HepG2 (cell line): ENCODE results near the gene UTS2R. TPM values are rescaled to one million over a fixed set of nuclear protein-coding genes. Genes with fewer than 3 reads are reported as not detected.

Experiments used
- CBX1 ChIP-seq: IDR thresholded peaks from one replicate; pipeline ENCODE4 v1.6.1; 2016; ENCODE audit warnings: antibody characterized with exemption, low read depth
- CBX5 ChIP-seq: sonication (generic); formaldehyde crosslinking; IDR thresholded peaks from 2 replicates; pipeline ENCODE4 v1.4.0; 2020; ENCODE audit warnings: missing genetic modification reagents, borderline replicate concordance
- KDM1A ChIP-seq: IDR thresholded peaks from 2 replicates; pipeline ENCODE4 v1.6.1; 2016; ENCODE audit warnings: missing compliant biosample characterization
- KDM5B ChIP-seq: sonication (generic); formaldehyde crosslinking; IDR thresholded peaks from 2 replicates; pipeline ENCODE4 v1.4.0; 2020; ENCODE audit warnings: missing genetic modification reagents, mild to moderate bottlenecking, borderline replicate concordance
- MLLT10 ChIP-seq: sonication (generic); formaldehyde crosslinking; IDR thresholded peaks from 2 replicates; pipeline ENCODE4 v1.4.0; 2020; ENCODE audit warnings: missing genetic modification reagents
- PPARG ChIP-seq: conservative IDR thresholded peaks from 2 replicates; pipeline ENCODE4 v1.6.1; 2016; ENCODE audit warnings: missing biosample characterization, missing genetic modification reagents
- RBFOX2 ChIP-seq: fragments of 200-400 bp; formaldehyde crosslinking; IDR thresholded peaks from 2 replicates; pipeline ENCODE4 v1.6.1; 2017; ENCODE audit warnings: low read depth, mild to moderate bottlenecking, low read length
- ZFY ChIP-seq: sonication (generic); formaldehyde crosslinking; IDR thresholded peaks from 2 replicates; pipeline ENCODE4 v1.4.0; 2020; ENCODE audit warnings: missing genetic modification reagents
- polyA plus RNA-seq, 8 experiments: library from polyadenylated mRNA; depleted of rRNA in 3 of 8; stranded (reverse) in 7 of 8; unstranded in 1 of 8; fragments of >200 nt; fragmentation: Illumina TruSeq in 4 of 8; extraction: Trizol in 4 of 8; gene quantifications; 2 replicates each; pipeline versions ENCODE4 v1.2.1 to v1.2.3, GENCODE V29; 2011 to 2016; ENCODE audit warnings: low read depth in 4 of 8, missing spikeins in 1 of 8, mixed read lengths in 1 of 8; ENCODE audit not compliant: insufficient read depth in 1 of 8
- total RNA-seq, 5 experiments: library from RNA; depleted of rRNA; stranded (reverse); fragments of >200 nt; fragmentation: Illumina TruSeq; extraction: Trizol; gene quantifications; 2 replicates each; pipeline ENCODE4 v1.2.3, GENCODE V29; 2016; ENCODE audit warnings: low read depth in 1 of 5
- TF ChIP-seq, protein P1 (sequence below): sonication (generic); formaldehyde crosslinking; conservative IDR thresholded peaks from 2 replicates; pipeline ENCODE4 v1.4.0; 2020; ENCODE audit warnings: missing genetic modification reagents
- TF ChIP-seq, protein P2 (sequence below): sonication (generic); formaldehyde crosslinking; IDR thresholded peaks from 2 replicates; pipeline ENCODE4 v1.5.0; 2020; ENCODE audit warnings: missing genetic modification reagents, mild to moderate bottlenecking, borderline replicate concordance
- TF ChIP-seq, protein P3 (sequence below): sonication (generic); formaldehyde crosslinking; IDR thresholded peaks from 2 replicates; pipeline ENCODE4 v1.4.0; 2020; ENCODE audit warnings: missing genetic modification reagents, borderline replicate concordance
- TF ChIP-seq, protein P4 (sequence below): sonication (generic); formaldehyde crosslinking; IDR thresholded peaks from 2 replicates; pipeline ENCODE4 v1.4.0; 2020; ENCODE audit warnings: missing genetic modification reagents
- TF ChIP-seq, protein P5 (sequence below): sonication (generic); formaldehyde crosslinking; IDR thresholded peaks from 2 replicates; pipeline ENCODE4 v1.4.0; 2020; ENCODE audit warnings: missing genetic modification reagents, mild to moderate bottlenecking, borderline replicate concordance
- TF ChIP-seq, protein P6 (sequence below): sonication (generic); formaldehyde crosslinking; conservative IDR thresholded peaks from 2 replicates; pipeline ENCODE4 v1.8.0; 2022; ENCODE audit warnings: mild to moderate bottlenecking, moderate library complexity, missing genetic modification reagents
- TF ChIP-seq, protein P7 (sequence below): sonication (generic); formaldehyde crosslinking; IDR thresholded peaks from 2 replicates; pipeline ENCODE4 v1.4.0; 2020; ENCODE audit warnings: missing genetic modification reagents, borderline replicate concordance

UTS2R gene
- total and polyA plus RNA-seq, 2 of the 13 experiments (the other 11 are each of a cell fraction or from before 2014, with no cell fraction given), result 0.13 to 0.15 TPM

DNA sequence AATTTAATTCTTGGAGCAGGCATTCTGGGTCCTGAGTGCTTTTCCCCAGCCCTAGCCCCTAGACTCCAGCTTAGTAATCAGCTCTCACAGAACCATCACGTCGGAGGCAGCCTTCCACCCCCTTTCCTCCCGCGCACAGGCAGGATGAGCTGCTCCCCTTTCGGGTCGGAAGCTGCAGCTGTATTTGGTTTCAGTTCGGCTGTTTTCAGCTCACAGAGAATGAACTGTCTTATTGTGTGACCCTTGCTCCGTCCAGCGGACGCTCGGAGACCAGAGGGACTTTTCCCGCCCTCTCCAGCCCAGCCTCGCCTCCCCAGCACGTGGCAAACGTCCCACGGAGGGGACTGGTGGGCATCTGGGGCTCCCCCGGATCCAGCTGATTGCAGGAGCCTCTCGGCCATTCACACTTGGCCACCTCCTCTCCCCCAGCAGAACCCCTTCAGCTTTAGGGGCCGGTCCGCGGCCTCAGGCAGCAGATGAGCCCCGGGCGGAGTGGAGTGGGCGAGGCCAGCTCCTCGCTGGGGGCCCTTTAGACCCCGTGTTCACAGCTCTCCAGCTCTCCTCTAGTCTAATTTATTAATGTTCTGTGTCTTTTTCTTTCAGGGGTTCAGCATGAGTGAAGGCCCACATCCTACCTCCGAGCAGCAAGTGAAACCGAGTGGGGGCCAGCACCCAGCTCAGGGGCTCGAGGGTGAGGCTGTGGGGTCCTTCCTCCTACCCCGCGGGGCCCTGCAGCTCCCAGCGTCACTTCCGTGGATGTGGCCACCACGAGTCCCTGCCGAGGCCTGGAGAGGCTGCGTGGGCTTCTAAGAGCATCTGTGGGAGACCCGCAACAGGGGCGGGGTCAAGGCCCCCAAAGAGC is 863 bp upstream of the UTS2R start (continued):
- TF ChIP-seq, protein P1, sequence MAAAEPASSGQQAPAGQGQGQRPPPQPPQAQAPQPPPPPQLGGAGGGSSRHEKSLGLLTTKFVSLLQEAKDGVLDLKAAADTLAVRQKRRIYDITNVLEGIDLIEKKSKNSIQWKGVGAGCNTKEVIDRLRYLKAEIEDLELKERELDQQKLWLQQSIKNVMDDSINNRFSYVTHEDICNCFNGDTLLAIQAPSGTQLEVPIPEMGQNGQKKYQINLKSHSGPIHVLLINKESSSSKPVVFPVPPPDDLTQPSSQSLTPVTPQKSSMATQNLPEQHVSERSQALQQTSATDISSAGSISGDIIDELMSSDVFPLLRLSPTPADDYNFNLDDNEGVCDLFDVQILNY (CRISPR knock-in tag), result 0 out of 2 replicates have a peak, but pooled peaks have one; percentile 56
- TF ChIP-seq, protein P2, sequence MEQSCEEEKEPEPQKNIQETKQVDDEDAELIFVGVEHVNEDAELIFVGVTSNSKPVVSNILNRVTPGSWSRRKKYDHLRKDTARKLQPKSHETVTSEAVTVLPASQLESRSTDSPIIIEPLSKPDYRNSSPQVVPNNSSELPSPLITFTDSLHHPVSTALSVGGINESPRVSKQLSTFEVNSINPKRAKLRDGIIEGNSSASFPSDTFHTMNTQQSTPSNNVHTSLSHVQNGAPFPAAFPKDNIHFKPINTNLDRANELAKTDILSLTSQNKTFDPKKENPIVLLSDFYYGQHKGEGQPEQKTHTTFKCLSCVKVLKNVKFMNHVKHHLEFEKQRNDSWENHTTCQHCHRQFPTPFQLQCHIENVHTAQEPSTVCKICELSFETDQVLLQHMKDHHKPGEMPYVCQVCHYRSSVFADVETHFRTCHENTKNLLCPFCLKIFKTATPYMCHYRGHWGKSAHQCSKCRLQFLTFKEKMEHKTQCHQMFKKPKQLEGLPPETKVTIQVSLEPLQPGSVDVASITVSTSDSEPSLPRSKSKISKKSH (CRISPR knock-in tag), result peak; percentile 98
- TF ChIP-seq, protein P3, sequence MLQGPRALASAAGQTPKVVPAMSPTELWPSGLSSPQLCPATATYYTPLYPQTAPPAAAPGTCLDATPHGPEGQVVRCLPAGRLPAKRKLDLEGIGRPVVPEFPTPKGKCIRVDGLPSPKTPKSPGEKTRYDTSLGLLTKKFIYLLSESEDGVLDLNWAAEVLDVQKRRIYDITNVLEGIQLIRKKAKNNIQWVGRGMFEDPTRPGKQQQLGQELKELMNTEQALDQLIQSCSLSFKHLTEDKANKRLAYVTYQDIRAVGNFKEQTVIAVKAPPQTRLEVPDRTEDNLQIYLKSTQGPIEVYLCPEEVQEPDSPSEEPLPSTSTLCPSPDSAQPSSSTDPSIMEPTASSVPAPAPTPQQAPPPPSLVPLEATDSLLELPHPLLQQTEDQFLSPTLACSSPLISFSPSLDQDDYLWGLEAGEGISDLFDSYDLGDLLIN (CRISPR knock-in tag), result peak; percentile 86; the same call in 1 of the 2 replicates
- TF ChIP-seq KDM5B (CRISPR knock-in tag) (peak; percentile 99), MLLT10 (CRISPR knock-in tag) (no peak), RBFOX2 (no peak), KDM1A (CRISPR knock-in tag) (no peak), CBX1 (no peak), CBX5 (peak; percentile 53; the same call in 1 of the 2 replicates), PPARG (CRISPR knock-in tag) (peak; percentile 80), ZFY (CRISPR knock-in tag) (peak; percentile 71)
- TF ChIP-seq, protein P4, sequence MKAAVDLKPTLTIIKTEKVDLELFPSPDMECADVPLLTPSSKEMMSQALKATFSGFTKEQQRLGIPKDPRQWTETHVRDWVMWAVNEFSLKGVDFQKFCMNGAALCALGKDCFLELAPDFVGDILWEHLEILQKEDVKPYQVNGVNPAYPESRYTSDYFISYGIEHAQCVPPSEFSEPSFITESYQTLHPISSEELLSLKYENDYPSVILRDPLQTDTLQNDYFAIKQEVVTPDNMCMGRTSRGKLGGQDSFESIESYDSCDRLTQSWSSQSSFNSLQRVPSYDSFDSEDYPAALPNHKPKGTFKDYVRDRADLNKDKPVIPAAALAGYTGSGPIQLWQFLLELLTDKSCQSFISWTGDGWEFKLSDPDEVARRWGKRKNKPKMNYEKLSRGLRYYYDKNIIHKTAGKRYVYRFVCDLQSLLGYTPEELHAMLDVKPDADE (CRISPR knock-in tag), result 0 out of 2 replicates have a peak, but pooled peaks have one; percentile 69
- TF ChIP-seq, protein P5, sequence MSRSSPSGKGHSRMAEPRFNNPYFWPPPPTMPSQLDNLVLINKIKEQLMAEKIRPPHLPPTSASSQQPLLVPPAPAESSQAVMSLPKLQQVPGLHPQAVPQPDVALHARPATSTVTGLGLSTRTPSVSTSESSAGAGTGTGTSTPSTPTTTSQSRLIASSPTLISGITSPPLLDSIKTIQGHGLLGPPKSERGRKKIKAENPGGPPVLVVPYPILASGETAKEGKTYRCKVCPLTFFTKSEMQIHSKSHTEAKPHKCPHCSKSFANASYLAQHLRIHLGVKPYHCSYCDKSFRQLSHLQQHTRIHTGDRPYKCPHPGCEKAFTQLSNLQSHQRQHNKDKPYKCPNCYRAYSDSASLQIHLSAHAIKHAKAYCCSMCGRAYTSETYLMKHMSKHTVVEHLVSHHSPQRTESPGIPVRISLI (CRISPR knock-in tag), result no peak
- TF ChIP-seq, protein P6, sequence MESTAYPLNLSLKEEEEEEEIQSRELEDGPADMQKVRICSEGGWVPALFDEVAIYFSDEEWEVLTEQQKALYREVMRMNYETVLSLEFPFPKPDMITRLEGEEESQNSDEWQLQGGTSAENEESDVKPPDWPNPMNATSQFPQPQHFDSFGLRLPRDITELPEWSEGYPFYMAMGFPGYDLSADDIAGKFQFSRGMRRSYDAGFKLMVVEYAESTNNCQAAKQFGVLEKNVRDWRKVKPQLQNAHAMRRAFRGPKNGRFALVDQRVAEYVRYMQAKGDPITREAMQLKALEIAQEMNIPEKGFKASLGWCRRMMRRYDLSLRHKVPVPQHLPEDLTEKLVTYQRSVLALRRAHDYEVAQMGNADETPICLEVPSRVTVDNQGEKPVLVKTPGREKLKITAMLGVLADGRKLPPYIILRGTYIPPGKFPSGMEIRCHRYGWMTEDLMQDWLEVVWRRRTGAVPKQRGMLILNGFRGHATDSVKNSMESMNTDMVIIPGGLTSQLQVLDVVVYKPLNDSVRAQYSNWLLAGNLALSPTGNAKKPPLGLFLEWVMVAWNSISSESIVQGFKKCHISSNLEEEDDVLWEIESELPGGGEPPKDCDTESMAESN (CRISPR knock-in tag), result peak; percentile 73
- TF ChIP-seq, protein P7, sequence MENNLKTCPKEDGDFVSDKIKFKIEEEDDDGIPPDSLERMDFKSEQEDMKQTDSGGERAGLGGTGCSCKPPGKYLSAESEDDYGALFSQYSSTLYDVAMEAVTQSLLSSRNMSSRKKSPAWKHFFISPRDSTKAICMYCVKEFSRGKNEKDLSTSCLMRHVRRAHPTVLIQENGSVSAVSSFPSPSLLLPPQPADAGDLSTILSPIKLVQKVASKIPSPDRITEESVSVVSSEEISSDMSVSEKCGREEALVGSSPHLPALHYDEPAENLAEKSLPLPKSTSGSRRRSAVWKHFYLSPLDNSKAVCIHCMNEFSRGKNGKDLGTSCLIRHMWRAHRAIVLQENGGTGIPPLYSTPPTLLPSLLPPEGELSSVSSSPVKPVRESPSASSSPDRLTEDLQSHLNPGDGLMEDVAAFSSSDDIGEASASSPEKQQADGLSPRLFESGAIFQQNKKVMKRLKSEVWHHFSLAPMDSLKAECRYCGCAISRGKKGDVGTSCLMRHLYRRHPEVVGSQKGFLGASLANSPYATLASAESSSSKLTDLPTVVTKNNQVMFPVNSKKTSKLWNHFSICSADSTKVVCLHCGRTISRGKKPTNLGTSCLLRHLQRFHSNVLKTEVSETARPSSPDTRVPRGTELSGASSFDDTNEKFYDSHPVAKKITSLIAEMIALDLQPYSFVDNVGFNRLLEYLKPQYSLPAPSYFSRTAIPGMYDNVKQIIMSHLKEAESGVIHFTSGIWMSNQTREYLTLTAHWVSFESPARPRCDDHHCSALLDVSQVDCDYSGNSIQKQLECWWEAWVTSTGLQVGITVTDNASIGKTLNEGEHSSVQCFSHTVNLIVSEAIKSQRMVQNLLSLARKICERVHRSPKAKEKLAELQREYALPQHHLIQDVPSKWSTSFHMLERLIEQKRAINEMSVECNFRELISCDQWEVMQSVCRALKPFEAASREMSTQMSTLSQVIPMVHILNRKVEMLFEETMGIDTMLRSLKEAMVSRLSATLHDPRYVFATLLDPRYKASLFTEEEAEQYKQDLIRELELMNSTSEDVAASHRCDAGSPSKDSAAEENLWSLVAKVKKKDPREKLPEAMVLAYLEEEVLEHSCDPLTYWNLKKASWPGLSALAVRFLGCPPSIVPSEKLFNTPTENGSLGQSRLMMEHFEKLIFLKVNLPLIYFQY, result peak; percentile 82
